Measurements from ENCODE around the gene TRAF3IP3. TPM values are rescaled to one million over a fixed set of nuclear protein-coding genes. Genes with fewer than 3 reads are reported as not detected.

The TRAF3IP3 gene
- total RNA-seq, 4 donors from 2014 or later = 1.2 to 10.3 (median 1.9) TPM

DNA sequence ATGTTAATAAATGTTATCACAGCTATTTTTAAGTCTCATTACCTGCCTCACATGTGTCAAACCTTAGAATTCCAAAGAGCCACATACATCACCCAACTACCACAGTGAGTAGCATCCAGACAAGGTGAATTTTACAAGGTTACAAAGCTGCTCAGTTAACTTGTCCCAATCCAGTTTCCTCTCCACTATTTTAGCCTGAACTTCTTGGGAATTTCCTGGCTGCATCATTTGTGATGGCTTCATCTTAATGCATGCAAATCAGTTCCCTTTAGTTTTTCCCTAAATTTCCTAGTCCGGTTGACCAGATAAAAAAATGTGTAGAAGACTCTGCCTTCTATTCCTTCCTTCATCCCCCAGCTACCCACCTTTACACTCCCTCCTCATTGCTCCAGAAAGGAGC lies 597 bp upstream of the TRAF3IP3 start:
- H3K4me1 ChIP-seq = no peaks in the 10 kb centered on the region
- TF ChIP-seq POLR2A (IDR thresholded peaks at IDR 0.05) = no peak
- TF ChIP-seq, protein P1, sequence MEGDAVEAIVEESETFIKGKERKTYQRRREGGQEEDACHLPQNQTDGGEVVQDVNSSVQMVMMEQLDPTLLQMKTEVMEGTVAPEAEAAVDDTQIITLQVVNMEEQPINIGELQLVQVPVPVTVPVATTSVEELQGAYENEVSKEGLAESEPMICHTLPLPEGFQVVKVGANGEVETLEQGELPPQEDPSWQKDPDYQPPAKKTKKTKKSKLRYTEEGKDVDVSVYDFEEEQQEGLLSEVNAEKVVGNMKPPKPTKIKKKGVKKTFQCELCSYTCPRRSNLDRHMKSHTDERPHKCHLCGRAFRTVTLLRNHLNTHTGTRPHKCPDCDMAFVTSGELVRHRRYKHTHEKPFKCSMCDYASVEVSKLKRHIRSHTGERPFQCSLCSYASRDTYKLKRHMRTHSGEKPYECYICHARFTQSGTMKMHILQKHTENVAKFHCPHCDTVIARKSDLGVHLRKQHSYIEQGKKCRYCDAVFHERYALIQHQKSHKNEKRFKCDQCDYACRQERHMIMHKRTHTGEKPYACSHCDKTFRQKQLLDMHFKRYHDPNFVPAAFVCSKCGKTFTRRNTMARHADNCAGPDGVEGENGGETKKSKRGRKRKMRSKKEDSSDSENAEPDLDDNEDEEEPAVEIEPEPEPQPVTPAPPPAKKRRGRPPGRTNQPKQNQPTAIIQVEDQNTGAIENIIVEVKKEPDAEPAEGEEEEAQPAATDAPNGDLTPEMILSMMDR (IDR thresholded peaks at IDR 0.05) = no peak
- intact Hi-C loops (cut with DNase I) = no loop called here
- WGBS, 2 donors = 69 to 70% methylated on average over 1 of the region's 1 CpG
- peak overlapping the region in 2 of 4 donors; percentile 36 to 45 for H3K27ac ChIP-seq
- H3K9me3 ChIP-seq = no peaks in the 10 kb centered on the region
- no peak overlapping the region for H3K4me3 ChIP-seq
- no peaks in the 10 kb centered on the region for H3K36me3 ChIP-seq
- H3K27me3 ChIP-seq = no peaks in the 10 kb centered on the region
- DNase-seq = no peak

DNA sequence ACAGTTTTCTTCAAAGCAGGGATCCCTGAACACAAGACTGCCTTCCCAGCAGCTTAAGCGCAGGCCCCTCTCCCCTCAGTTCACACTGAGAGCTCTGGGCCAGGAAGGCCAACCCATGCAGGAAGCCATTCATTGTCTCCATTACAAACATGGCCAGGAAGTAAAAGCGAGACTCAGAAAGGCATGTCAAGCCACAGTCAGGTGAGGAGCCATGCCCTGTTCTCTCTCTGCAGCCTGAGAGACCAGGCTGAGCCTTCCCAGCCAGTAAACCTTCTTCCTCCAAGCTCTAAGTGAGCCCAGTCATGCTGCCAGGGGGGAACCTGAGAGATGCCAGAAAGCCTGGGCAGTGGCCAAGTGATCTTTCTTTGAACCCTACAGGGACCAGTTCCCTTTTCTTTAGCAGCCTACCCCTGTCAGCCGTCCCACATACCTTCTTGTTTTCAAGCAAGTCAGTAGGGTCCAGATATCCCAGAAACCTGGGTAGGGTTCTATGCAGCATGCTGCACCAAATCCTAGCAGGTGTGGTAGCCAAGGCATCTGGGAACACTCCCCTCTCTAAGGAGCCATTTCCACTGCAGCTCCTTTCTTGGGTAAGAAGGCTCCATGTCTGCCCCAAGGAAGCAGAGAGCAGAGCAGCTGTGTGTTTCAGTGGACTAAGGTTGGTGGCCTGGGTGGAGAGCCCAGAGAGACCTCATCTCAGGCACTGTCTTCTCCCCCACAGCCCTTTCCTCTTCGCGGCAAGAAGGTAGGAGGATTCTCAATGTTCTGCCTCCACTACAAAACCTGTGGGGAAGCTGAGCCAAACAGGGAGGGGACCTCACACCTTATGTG lies 977 bp downstream of the TRAF3IP3 start:
- peak overlapping the region; percentile 5 to 41 (median 28) for H3K4me3 ChIP-seq
- WGBS, 2 donors = 56 to 80% methylated on average over 3 to 4 of the region's 5 CpGs
- TF ChIP-seq, protein P1 (IDR thresholded peaks at IDR 0.05) = no peak
- TF ChIP-seq POLR2A (IDR thresholded peaks at IDR 0.05) = peak in 1 of 4 donors; percentile 20
- no peak for DNase-seq
- H3K36me3 ChIP-seq = no peaks in the 10 kb centered on the region
- no peaks in the 10 kb centered on the region for H3K9me3 ChIP-seq
- H3K27ac ChIP-seq = peak overlapping the region; percentile 9 to 69 (median 46)
- H3K4me1 ChIP-seq = peaks cover 0 to 4% (median 0%) of the 10 kb centered on the region in 3 donors
- H3K27me3 ChIP-seq = no peaks in the 10 kb centered on the region
- intact Hi-C loops (cut with DNase I) = no loop called here

DNA sequence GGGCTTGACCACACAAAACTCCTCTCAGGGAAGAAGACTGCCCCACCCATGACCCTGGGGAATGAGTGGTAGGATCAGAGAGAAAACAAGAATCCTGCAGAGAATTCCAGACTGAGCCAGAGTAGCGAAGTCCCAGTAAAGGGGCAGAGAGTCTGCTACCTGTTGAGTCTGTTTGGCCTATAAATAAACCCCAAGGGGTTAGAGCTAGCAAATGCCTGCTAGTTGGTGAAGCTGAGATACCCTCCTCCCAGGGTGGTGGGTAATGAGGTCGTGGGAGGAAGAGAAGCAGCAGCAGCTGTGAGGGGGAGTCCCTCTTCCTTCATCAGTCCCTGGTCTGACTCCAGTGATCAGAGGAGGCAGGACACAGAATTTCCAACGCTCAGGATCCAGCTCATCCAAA lies 2.5 kb downstream of the TRAF3IP3 start:
- TF ChIP-seq POLR2A (IDR thresholded peaks at IDR 0.05) = no peak
- TF ChIP-seq, protein P1 (IDR thresholded peaks at IDR 0.05) = no peak
- H3K9me3 ChIP-seq = no peaks in the 10 kb centered on the region
- peak overlapping the region in 1 of 4 donors; percentile 37 for H3K4me3 ChIP-seq
- H3K4me1 ChIP-seq = peaks cover 0 to 4% (median 0%) of the 10 kb centered on the region in 3 donors
- intact Hi-C loops (cut with DNase I) = no loop called here
- 55 to 65% methylated on average over 3 of the region's 3 CpGs for WGBS, 2 donors
- DNase-seq = no peak
- peak overlapping the region in 1 of 4 donors; percentile 65 for H3K27ac ChIP-seq
- no peaks in the 10 kb centered on the region for H3K27me3 ChIP-seq
- H3K36me3 ChIP-seq = no peaks in the 10 kb centered on the region

DNA sequence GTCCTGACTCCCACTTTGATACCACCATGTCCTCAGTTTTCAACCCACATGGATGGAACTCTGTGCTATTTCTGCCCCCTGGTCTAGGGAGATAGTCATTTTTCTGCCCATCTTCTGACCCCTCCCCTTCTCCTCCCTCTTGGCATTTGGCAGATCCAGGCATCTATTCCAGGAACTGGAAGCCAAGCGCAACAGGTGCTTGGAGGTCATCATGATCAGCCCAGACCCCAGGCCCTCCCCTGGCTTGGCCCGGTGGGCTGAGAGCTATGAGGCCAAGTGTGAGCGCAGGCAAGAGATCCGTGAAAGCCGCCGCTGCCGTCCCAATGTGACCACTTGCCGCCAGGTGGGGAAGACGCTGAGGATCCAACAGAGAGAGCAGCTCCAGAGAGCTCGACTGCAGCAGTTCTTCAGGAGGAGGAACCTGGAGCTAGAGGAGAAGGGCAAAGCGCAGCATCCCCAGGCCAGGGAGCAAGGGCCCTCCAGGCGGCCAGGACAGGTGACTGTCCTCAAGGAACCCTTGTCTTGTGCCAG lies 4.0 kb downstream of the TRAF3IP3 start:
- no peak overlapping the region for H3K4me3 ChIP-seq
- DNase-seq = no peak
- H3K27ac ChIP-seq = no peak overlapping the region
- intact Hi-C loops (cut with DNase I) = no loop called here
- H3K4me1 ChIP-seq = peaks cover 0 to 4% (median 0%) of the 10 kb centered on the region in 3 donors
- H3K9me3 ChIP-seq = no peaks in the 10 kb centered on the region
- H3K36me3 ChIP-seq = no peaks in the 10 kb centered on the region
- 91 to 100% methylated on average over 3 to 4 of the region's 12 CpGs for WGBS, 2 donors
- no peak for TF ChIP-seq POLR2A (IDR thresholded peaks at IDR 0.05)
- no peaks in the 10 kb centered on the region for H3K27me3 ChIP-seq

DNA sequence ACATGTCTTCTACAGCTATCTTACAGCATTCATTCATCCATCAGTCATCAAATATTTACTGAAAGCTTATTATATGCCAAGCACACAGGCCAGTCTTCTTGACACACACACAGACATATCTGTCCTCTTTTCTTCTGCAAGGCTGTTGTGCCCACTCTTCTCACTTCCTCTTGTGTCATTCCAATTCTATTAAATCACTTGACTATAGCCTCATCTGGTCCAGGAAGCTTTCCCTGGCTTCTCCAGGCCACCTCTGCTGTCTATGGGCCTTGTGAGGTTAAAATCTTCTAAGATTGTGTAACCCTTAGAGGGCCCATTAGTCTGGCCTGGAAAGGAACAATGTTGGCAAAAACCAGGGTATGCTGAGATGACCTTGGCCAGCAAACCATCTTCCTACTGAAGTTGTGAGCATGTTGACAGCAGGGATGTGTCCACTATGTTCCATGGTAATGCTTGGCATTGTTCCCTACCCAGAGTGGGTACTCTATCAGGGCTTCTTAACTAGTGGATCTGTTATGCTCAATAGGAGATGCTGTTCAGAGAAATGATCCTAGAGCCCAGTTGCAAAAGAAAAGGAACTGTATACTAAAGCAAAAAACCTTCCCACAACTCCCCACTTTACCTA lies 5.3 kb downstream of the TRAF3IP3 start:
- Histone ChIP-seq H3K9me3 (no peaks in the 10 kb centered on the region), H3K36me3 (no peaks in the 10 kb centered on the region), H3K27me3 (no peaks in the 10 kb centered on the region), H3K4me3 (no peak overlapping the region), H3K27ac (no peak overlapping the region), H3K4me1 (peaks cover 0 to 4% (median 0%) of the 10 kb centered on the region in 3 donors)
- no peak for DNase-seq
- TF ChIP-seq, protein P1 (IDR thresholded peaks at IDR 0.05) = no peak
- TF ChIP-seq POLR2A (IDR thresholded peaks at IDR 0.05) = no peak
- intact Hi-C loops (cut with DNase I) = no loop called here

Data from esophagus squamous epithelium (tissue), 5 donors.